ENCODE results near the gene MSRB2.
"Not testable (repeated sequence)": the region's sequence is repeated elsewhere in the genome, so short reads cannot be mapped to it uniquely, and the experiment has no call there.

MSRB2 gene

GRCh38 chr10:23070092-23070912, 25.1 kb upstream of the MSRB2 start:
- not testable (repeated sequence) for DNase-seq

- DNase-seq = peak; percentile 78
Measured at GRCh38 chr10:23070913-23071218, 24.5 kb upstream of the MSRB2 start.

GRCh38 chr10:23072593-23072992, 22.8 kb upstream of the MSRB2 start:
- not testable (repeated sequence) for DNase-seq

- DNase-seq = no peak
Measured at GRCh38 chr10:23073527-23073926, 21.9 kb upstream of the MSRB2 start.

- no peak for DNase-seq
Measured at GRCh38 chr10:23075672-23076071, 19.7 kb upstream of the MSRB2 start.

- DNase-seq = no peak
Measured at GRCh38 chr10:23078114-23078513, 17.3 kb upstream of the MSRB2 start.

- DNase-seq = no peak
Measured at GRCh38 chr10:23079700-23080099, 15.7 kb upstream of the MSRB2 start.

GRCh38 chr10:23080262-23080661, 15.1 kb upstream of the MSRB2 start:
- DNase-seq = no peak

- no peak for DNase-seq
Measured at GRCh38 chr10:23081221-23081750, 14.1 kb upstream of the MSRB2 start.

- no peak for DNase-seq
Measured at GRCh38 chr10:23081891-23082290, 13.5 kb upstream of the MSRB2 start.

GRCh38 chr10:23088609-23089008, 6.8 kb upstream of the MSRB2 start:
- DNase-seq = no peak

- DNase-seq = peak; percentile 52
Measured at GRCh38 chr10:23094786-23095403, 484 bp upstream of the MSRB2 start.

GRCh38 chr10:23095966-23096801, 805 bp downstream of the MSRB2 start:
- no peak for DNase-seq

- no peak for DNase-seq
Measured at GRCh38 chr10:23096802-23097549, 1.6 kb downstream of the MSRB2 start.

- no peak for DNase-seq
Measured at GRCh38 chr10:23099079-23099478, 3.7 kb downstream of the MSRB2 start.

GRCh38 chr10:23099816-23100215, 4.4 kb downstream of the MSRB2 start:
- no peak for DNase-seq

GRCh38 chr10:23100331-23101030, 5.1 kb downstream of the MSRB2 start:
- DNase-seq = no peak

GRCh38 chr10:23106331-23107072, 11.1 kb downstream of the MSRB2 start:
- DNase-seq = no peak

- DNase-seq = no peak
Measured at GRCh38 chr10:23110722-23111516, 15.5 kb downstream of the MSRB2 start.

GRCh38 chr10:23111517-23112286, 16.3 kb downstream of the MSRB2 start:
- no peak for DNase-seq

All from NCI-H774 (cell line).